Gastroesophageal sphincter (tissue), 4 donors: ENCODE measurements around the gene TRIO. TPM values are rescaled to one million over a fixed set of nuclear protein-coding genes. Genes with fewer than 3 reads are reported as not detected.
A peak's percentile ranks its signal among the peaks of the same experiment; 100 is the strongest.

Experiments used
- ATAC-seq: fragments of 150-250 bp; one replicate; pipeline ENCODE4 v1.9.1; 2016; ENCODE audit warnings: mild to moderate bottlenecking, moderate library complexity
- H3K27ac ChIP-seq, 4 donors: fragments of 200-600 bp; sonication (generic) in 3 of 4; 1 replicate in 3 of 4; 2 replicates in 1 of 4; pipeline ENCODE4 v1.5.1; 2016 to 2019
- H3K27me3 ChIP-seq: fragments of 200-600 bp; sonication (generic); one replicate; pipeline ENCODE4 v1.5.1; 2019
- H3K36me3 ChIP-seq, 2 donors: fragments of 200-600 bp; sonication (generic); one replicate each; pipeline ENCODE4 v1.5.1; 2019; ENCODE audit warnings: control low read depth in 1 of 2
- H3K4me1 ChIP-seq, 3 donors: fragments of 200-600 bp; sonication (generic); 1 replicate in 2 of 3; 2 replicates in 1 of 3; pipeline ENCODE4 v1.5.1; 2016 to 2019; ENCODE audit warnings: control low read depth in 2 of 3
- H3K4me3 ChIP-seq, 2 donors: fragments of 200-600 bp; sonication (generic); one replicate each; pipeline ENCODE4 v1.5.1; 2019; ENCODE audit warnings: mild to moderate bottlenecking in 1 of 2, moderate library complexity in 1 of 2
- H3K9me3 ChIP-seq, 3 donors: fragments of 200-600 bp; sonication (generic); one replicate each; pipeline ENCODE4 v1.5.1; 2017 to 2019; ENCODE audit warnings: control low read depth in 2 of 3
- CTCF ChIP-seq, 4 experiments: fragments of 200-600 bp in 2 of 4; fragments of 450-650 bp in 2 of 4; sonication (generic) in 1 of 4; IDR thresholded peaks; one replicate each; pipeline ENCODE4 v1.5.1; 2017 to 2019; ENCODE audit warnings: antibody characterized with exemption in 4 of 4, mild to moderate bottlenecking in 2 of 4, moderate library complexity in 2 of 4
- EP300 ChIP-seq: sonication (generic); formaldehyde crosslinking; IDR thresholded peaks from one replicate; pipeline ENCODE4 v1.6.1; 2017; ENCODE audit warnings: antibody characterized with exemption, mild to moderate bottlenecking
- POLR2A ChIP-seq, 2 donors: fragments of 450-650 bp; IDR thresholded peaks; one replicate each; pipeline ENCODE4 v1.6.1; 2017; ENCODE audit warnings: antibody characterized with exemption in 2 of 2, mild to moderate bottlenecking in 2 of 2, moderate library complexity in 1 of 2
- POLR2AphosphoS5 ChIP-seq: sonication (generic); formaldehyde crosslinking; IDR thresholded peaks from one replicate; pipeline ENCODE4 v1.6.1; 2017; ENCODE audit warnings: antibody characterized with exemption
- WGBS, 2 donors: methylation state at CpG; one replicate each; pipeline ENCODE4 v1.1.5; 2018; ENCODE audit warnings: low coverage in 1 of 2; 5-methylcytosine and 5-hydroxymethylcytosine counted together
- total RNA-seq, 4 donors: library from RNA; depleted of rRNA; stranded (reverse); fragments of >200 nt; gene quantifications; one replicate each; pipeline ENCODE4 v1.1.0, GENCODE V29; 2016

Gene TRIO
- total RNA-seq, 4 donors from 2014 or later: 69.2 to 257 (median 172) TPM

DNA sequence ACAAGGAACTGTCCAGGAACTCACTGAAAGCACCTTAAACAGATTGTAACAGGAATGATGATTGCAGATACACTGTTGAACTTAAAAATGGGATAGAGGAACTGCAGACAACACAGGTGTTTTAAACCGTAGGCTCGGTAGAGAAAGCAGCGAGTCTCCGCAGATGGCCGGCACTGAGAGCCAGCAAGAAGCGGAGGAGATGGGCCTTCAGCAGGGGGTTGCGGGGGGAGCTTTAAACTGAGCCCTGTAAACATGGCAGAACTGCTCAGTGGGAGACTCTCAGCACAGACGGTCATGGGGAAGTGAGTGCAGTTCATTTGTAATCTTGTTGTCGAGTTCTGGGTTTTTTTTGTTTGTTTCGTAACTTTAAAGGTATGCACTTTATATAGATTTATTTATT is 283.4 kb downstream of the TRIO start:
- Histone ChIP-seq H3K4me1 (peaks cover 0 to 25% (median 0%) of the 10 kb centered on the region in 3 donors), H3K9me3 (no peaks in the 10 kb centered on the region), H3K27me3 (no peaks in the 10 kb centered on the region), H3K4me3 (no peak overlapping the region), H3K27ac (no peak overlapping the region), H3K36me3 (peaks cover 0 to 58% of the 10 kb centered on the region in 2 donors)
- no peak for ATAC-seq
- TF ChIP-seq CTCF (IDR thresholded peaks at IDR 0.05) (no peak), POLR2AphosphoS5 (no peak), POLR2A (IDR thresholded peaks at IDR 0.05) (no peak), EP300 (no peak)
- WGBS, 2 donors: 91 to 93% methylated on average over 9 of the region's 10 CpGs

DNA sequence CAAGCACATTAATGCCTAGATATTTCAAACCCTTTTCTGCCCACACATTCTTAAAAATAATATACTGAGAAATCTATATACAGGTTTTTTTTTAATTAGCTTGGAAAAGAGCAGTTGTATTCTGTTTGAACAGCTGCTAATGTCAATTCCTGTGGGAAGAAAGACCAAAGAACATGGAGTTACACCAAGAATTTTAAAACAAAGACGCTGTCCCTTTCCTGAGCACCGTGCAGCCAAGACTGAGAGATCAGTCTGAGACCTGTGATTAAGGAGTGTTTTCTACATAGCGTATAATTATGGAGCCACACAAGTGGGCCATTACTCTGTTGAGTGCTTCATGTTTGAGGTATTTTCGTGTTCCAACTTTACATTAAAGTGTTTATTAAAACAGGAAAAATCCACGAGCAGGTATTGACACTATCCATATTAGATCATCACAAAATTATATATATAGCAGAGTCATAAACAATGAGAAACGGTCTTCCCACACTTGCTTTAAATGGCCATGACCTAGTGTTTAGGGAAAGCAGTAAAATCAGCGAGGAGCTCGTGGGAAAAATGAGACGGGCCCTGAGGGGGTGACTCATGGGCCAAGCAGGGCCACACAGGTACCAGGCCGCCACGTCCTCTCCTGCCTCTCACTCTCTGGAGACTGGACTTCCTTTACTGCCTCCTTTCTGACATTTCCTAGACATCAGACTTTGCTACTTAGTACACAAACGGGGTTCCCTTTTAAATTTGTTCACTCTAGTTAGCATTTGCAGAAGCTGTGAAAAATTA is 285.4 kb downstream of the TRIO start:
- peak overlapping the region in 2 of 4 donors; percentile 36 to 62 for H3K27ac ChIP-seq

GRCh38 chr5:14429101-14430050 is 286.2 kb downstream of the TRIO start:
- ATAC-seq: no peak
- WGBS, 2 donors: 72 to 92% methylated on average over 7 to 13 of the region's 13 CpGs
- TF ChIP-seq POLR2AphosphoS5: no peak
- TF ChIP-seq POLR2A (IDR thresholded peaks at IDR 0.05): no peak
- TF ChIP-seq EP300: no peak
- TF ChIP-seq CTCF (IDR thresholded peaks at IDR 0.05): no peak
- Histone ChIP-seq H3K36me3 (peaks cover 0 to 50% of the 10 kb centered on the region in 2 donors), H3K4me3 (no peak overlapping the region), H3K4me1 (peaks cover 0 to 25% (median 0%) of the 10 kb centered on the region in 3 donors), H3K9me3 (no peaks in the 10 kb centered on the region), H3K27me3 (no peaks in the 10 kb centered on the region), H3K27ac (peak overlapping the region in 2 of 4 donors; percentile 36 to 62)

More for the DNA sequence above, 285.4 kb downstream of the TRIO start:
- TF ChIP-seq POLR2A (IDR thresholded peaks at IDR 0.05): no peak
- TF ChIP-seq EP300: no peak
- no peak for TF ChIP-seq CTCF (IDR thresholded peaks at IDR 0.05)
- TF ChIP-seq POLR2AphosphoS5: peak; percentile 7
- H3K9me3 ChIP-seq: no peaks in the 10 kb centered on the region
- peaks cover 0 to 25% (median 0%) of the 10 kb centered on the region in 3 donors for H3K4me1 ChIP-seq
- WGBS, 2 donors: 45 to 54% methylated on average over 10 to 12 of the region's 12 CpGs
- H3K27me3 ChIP-seq: no peaks in the 10 kb centered on the region
- peaks cover 0 to 51% of the 10 kb centered on the region in 2 donors for H3K36me3 ChIP-seq
- no peak overlapping the region for H3K4me3 ChIP-seq
- no peak for ATAC-seq

DNA sequence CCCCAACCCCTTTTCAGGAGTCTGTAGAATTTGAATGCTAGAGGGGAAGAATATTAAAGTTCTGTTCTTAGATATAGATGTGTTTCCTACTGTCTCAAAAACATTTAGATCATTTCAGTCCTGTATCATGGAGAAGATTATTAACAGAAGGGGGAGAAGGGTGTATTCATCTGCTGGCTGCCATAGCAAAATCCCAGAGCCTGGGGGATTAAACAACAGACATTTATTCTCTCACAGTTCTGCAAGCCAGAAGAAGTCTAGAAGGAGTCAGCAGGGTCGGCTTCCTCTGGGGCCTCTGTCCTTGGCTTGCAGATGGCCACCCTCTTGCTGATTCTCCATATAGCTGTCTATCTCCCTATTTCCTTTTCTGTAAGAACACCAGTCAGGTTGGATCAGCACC is 288.4 kb downstream of the TRIO start:
- no peaks in the 10 kb centered on the region for H3K9me3 ChIP-seq
- TF ChIP-seq EP300 (no peak), POLR2A (IDR thresholded peaks at IDR 0.05) (no peak), POLR2AphosphoS5 (no peak), CTCF (IDR thresholded peaks at IDR 0.05) (no peak)
- 40 to 75% methylated on average over 1 of the region's 1 CpG for WGBS, 2 donors
- no peak overlapping the region for H3K4me3 ChIP-seq
- peaks cover 0 to 25% (median 0%) of the 10 kb centered on the region in 3 donors for H3K4me1 ChIP-seq
- peaks cover 0 to 50% of the 10 kb centered on the region in 2 donors for H3K36me3 ChIP-seq
- no peaks in the 10 kb centered on the region for H3K27me3 ChIP-seq
- no peak overlapping the region for H3K27ac ChIP-seq
- no peak for ATAC-seq
